Measurements from ENCODE around the gene TGFBRAP1. TPM values are rescaled to one million over a fixed set of nuclear protein-coding genes. Genes with fewer than 3 reads are reported as not detected.

The TGFBRAP1 gene
- total RNA-seq, 6 donors from 2014 or later, result 18.6 to 25.7 (median 20.8) TPM

GRCh38 chr2:105236060-105236424, 93.5 kb downstream of the TGFBRAP1 start:
- TF ChIP-seq EP300 (IDR thresholded peaks at IDR 0.05), result no peak
- no peak for TF ChIP-seq POLR2A (IDR thresholded peaks at IDR 0.05)
- TF ChIP-seq POLR2AphosphoS5 (IDR thresholded peaks at IDR 0.05), result no peak
- no peaks in the 10 kb centered on the region for H3K27me3 ChIP-seq
- ATAC-seq (ENCODE audit: low FRiP score in 2 of 2) (no peak), DNase-seq (no peak)
- H3K4me1 ChIP-seq, result peaks cover 0 to 6% (median 0%) of the 10 kb centered on the region in 4 donors
- no peak overlapping the region for H3K27ac ChIP-seq
- 41 to 57% methylated on average over 5 of the region's 5 CpGs for WGBS, 2 donors
- no peaks in the 10 kb centered on the region for H3K36me3 ChIP-seq
- no peak overlapping the region for H3K4me3 ChIP-seq
- no peaks in the 10 kb centered on the region for H3K9me3 ChIP-seq

GRCh38 chr2:105235388-105236059, 94.0 kb downstream of the TGFBRAP1 start:
- Histone ChIP-seq H3K4me3 (no peak overlapping the region), H3K36me3 (no peaks in the 10 kb centered on the region), H3K27ac (no peak overlapping the region), H3K9me3 (no peaks in the 10 kb centered on the region), H3K4me1 (peaks cover 0 to 6% (median 0%) of the 10 kb centered on the region in 4 donors), H3K27me3 (no peaks in the 10 kb centered on the region)
- DNase-seq, result peak in 1 of 2 donors; percentile 68
- ATAC-seq (ENCODE audit: low FRiP score in 2 of 2), result peak in 1 of 2 donors; percentile 62
- peak; percentile 10 to 60 (median 54) for TF ChIP-seq CTCF (IDR thresholded peaks at IDR 0.05)
- TF ChIP-seq POLR2A (IDR thresholded peaks at IDR 0.05), result no peak
- TF ChIP-seq POLR2AphosphoS5 (IDR thresholded peaks at IDR 0.05), result no peak
- TF ChIP-seq EP300 (IDR thresholded peaks at IDR 0.05), result no peak
- 11 to 20% methylated on average over 12 of the region's 12 CpGs for WGBS, 2 donors

- 60 to 81% methylated on average over 3 of the region's 3 CpGs for WGBS, 2 donors
- ATAC-seq (ENCODE audit: low FRiP score in 2 of 2), result no peak
Observed at GRCh38 chr2:105231232-105231619, 98.3 kb downstream of the TGFBRAP1 start.

GRCh38 chr2:105224444-105224843, 105.1 kb downstream of the TGFBRAP1 start:
- no peak for DNase-seq
- H3K4me1 ChIP-seq, result no peaks in the 10 kb centered on the region
- H3K27ac ChIP-seq, result no peak overlapping the region
- H3K9me3 ChIP-seq, result no peaks in the 10 kb centered on the region
- H3K4me3 ChIP-seq, result no peak overlapping the region
- no peaks in the 10 kb centered on the region for H3K36me3 ChIP-seq
- TF ChIP-seq EP300 (IDR thresholded peaks at IDR 0.05), result no peak
- no peak for TF ChIP-seq POLR2A (IDR thresholded peaks at IDR 0.05)
- no peak for TF ChIP-seq CTCF (IDR thresholded peaks at IDR 0.05)
- H3K27me3 ChIP-seq, result no peaks in the 10 kb centered on the region
- 78 to 79% methylated on average over 9 of the region's 9 CpGs for WGBS, 2 donors
- no peak for ATAC-seq (ENCODE audit: low FRiP score in 2 of 2)

More at GRCh38 chr2:105231232-105231619, 98.3 kb downstream of the TGFBRAP1 start:
- Histone ChIP-seq H3K27me3 (no peaks in the 10 kb centered on the region), H3K36me3 (no peaks in the 10 kb centered on the region), H3K4me3 (no peak overlapping the region), H3K9me3 (no peaks in the 10 kb centered on the region), H3K4me1 (peaks cover 0 to 6% (median 0%) of the 10 kb centered on the region in 4 donors), H3K27ac (no peak overlapping the region)
- no peak for DNase-seq
- no peak for TF ChIP-seq POLR2AphosphoS5 (IDR thresholded peaks at IDR 0.05)
- TF ChIP-seq POLR2A (IDR thresholded peaks at IDR 0.05), result no peak
- no peak for TF ChIP-seq EP300 (IDR thresholded peaks at IDR 0.05)
- no peak for TF ChIP-seq CTCF (IDR thresholded peaks at IDR 0.05)

GRCh38 chr2:105220604-105221003, 108.9 kb downstream of the TGFBRAP1 start:
- ATAC-seq (ENCODE audit: low FRiP score in 2 of 2) (no peak), DNase-seq (no peak)
- Histone ChIP-seq H3K4me1 (no peaks in the 10 kb centered on the region), H3K27ac (no peak overlapping the region), H3K4me3 (no peak overlapping the region), H3K9me3 (no peaks in the 10 kb centered on the region), H3K27me3 (no peaks in the 10 kb centered on the region), H3K36me3 (no peaks in the 10 kb centered on the region)
- no peak for TF ChIP-seq CTCF (IDR thresholded peaks at IDR 0.05)
- TF ChIP-seq POLR2AphosphoS5 (IDR thresholded peaks at IDR 0.05), result no peak
- no peak for TF ChIP-seq EP300 (IDR thresholded peaks at IDR 0.05)
- TF ChIP-seq POLR2A (IDR thresholded peaks at IDR 0.05), result no peak
- WGBS, 2 donors, result 87% methylated on average over 3 of the region's 3 CpGs
